ENCODE results near the gene ADAT3. TPM values are rescaled to one million over a fixed set of nuclear protein-coding genes. Genes with fewer than 3 reads are reported as not detected.

ADAT3 gene
- total and polyA plus RNA-seq, 2 of the 4 experiments (the other 2 are of a cell fraction) = 0.36 to 2.8 TPM

GRCh38 chr19:1858412-1859081 is 46.7 kb upstream of the ADAT3 start:
- Histone ChIP-seq H3K4ac (ENCODE audit: low read depth, low read length) (no peak overlapping the region; the same call in 1 of the 2 replicates), H2BK5ac (ENCODE audit: low read depth, low read length, poor library complexity, severe bottlenecking) (no peak overlapping the region), H3K27me3 (ENCODE audit: control insufficient read depth, insufficient read depth, low read length) (no peaks in the 10 kb centered on the region), H3K9ac (ENCODE audit: low read depth, low read length) (no peak overlapping the region), H2AK5ac (ENCODE audit: low read depth, low read length) (no peak overlapping the region), H2AFZ (replicated peaks; ENCODE audit: low read length, poor library complexity) (no peak overlapping the region), H4K20me1 (ENCODE audit: insufficient read depth, low read length) (peaks cover 79% of the 10 kb centered on the region), H2BK15ac (ENCODE audit: low read depth, low read length) (no peak overlapping the region), H2BK120ac (ENCODE audit: low read depth, low read length) (no peak overlapping the region), H3K4me1 (ENCODE audit: control insufficient read depth, insufficient read depth, low read length) (peaks cover 56% of the 10 kb centered on the region), H4K91ac (ENCODE audit: insufficient read depth, low read depth, low read length) (no peak overlapping the region), H3K27ac (ENCODE audit: insufficient read depth, low read length) (no peak overlapping the region), H3K79me1 (ENCODE audit: low read depth in 1 of 2, low read length in 2 of 2) (peaks cover 8 to 81% of the 10 kb centered on the region in 2 experiments; a peak in 3 of 4 replicates), H3K4me2 (ENCODE audit: low read depth, low read length) (no peak overlapping the region), H3K9me3 (ENCODE audit: control insufficient read depth, insufficient read depth, low read length) (no peaks in the 10 kb centered on the region), H2BK20ac (ENCODE audit: low read depth, low read length) (no peak overlapping the region), H4K5ac (ENCODE audit: low read depth, low read length) (no peak overlapping the region), H3K23ac (ENCODE audit: low read depth, low read length) (0 out of 2 replicates have a peak overlapping the region, but pooled peaks have one; percentile 4), H3K14ac (replicated peaks; ENCODE audit: low read depth, low read length) (no peak overlapping the region), H3K36me3 (ENCODE audit: control insufficient read depth, insufficient read depth, low read length) (no peaks in the 10 kb centered on the region), H4K8ac (ENCODE audit: low read depth in 2 of 2, low read length in 2 of 2) (no peak overlapping the region), H3K9me1 (ENCODE audit: insufficient read depth, low read length) (peaks cover 7% of the 10 kb centered on the region; the same call in 1 of the 2 replicates), H3K56ac (ENCODE audit: extremely low read depth, insufficient read depth, low read length) (no peak overlapping the region), H3K18ac (ENCODE audit: low read depth, low read length) (no peak overlapping the region), H2AK9ac (replicated peaks; ENCODE audit: low read depth, low read length, poor library complexity) (no peak overlapping the region), H3K4me3 (ENCODE audit: insufficient read depth, low read depth, low read length) (no peak overlapping the region)
- TF ChIP-seq MAZ (IDR thresholded peaks at IDR 0.05; ENCODE audit: borderline replicate concordance, low read depth, low read length) (no peak), SMC3 (IDR thresholded peaks at IDR 0.05; ENCODE audit: low read depth, low read length) (no peak), ELK1 (IDR thresholded peaks at IDR 0.05; ENCODE audit: borderline replicate concordance, low read depth, low read length) (no peak), USF2 (IDR thresholded peaks at IDR 0.05; ENCODE audit: low read depth, low read length) (no peak), BHLHE40 (IDR thresholded peaks at IDR 0.05; ENCODE audit: low read depth, low read length) (no peak), POLR2A (IDR thresholded peaks at IDR 0.05; ENCODE audit: low read depth, low read length) (no peak)
- CTCF ChIA-PET = no interaction called here
- POLR2A ChIA-PET (ENCODE audit: unreplicated experiment) = no interaction called here
- ATAC-seq (ENCODE audit: low read depth) (no peak), DNase-seq (no peak)
- WGBS, 2 experiments (ENCODE audit: extremely low coverage in 2 of 2, insufficient read length in 1 of 2) = 80% methylated on average over 1 of the region's 10 CpGs; no CpG with 5 or more reads in 1 of the 2 experiments
- no TSS peak for BruUV-seq (replicated peaks)
- dilution Hi-C loops (cut with HindIII; ENCODE audit: low sequenced_read_pairs, unreplicated experiment) = no loop called here
- in situ Hi-C loops (cut with MboI; ENCODE audit: low sequenced_read_pairs) = no loop called here
- intact Hi-C loops (cut with micrococcal nuclease) = no loop called here

Measured in IMR-90 (cell line).